Measurements from ENCODE around the gene CENPN. TPM values are rescaled to one million over a fixed set of nuclear protein-coding genes. Genes with fewer than 3 reads are reported as not detected.

Gene CENPN, protein sequence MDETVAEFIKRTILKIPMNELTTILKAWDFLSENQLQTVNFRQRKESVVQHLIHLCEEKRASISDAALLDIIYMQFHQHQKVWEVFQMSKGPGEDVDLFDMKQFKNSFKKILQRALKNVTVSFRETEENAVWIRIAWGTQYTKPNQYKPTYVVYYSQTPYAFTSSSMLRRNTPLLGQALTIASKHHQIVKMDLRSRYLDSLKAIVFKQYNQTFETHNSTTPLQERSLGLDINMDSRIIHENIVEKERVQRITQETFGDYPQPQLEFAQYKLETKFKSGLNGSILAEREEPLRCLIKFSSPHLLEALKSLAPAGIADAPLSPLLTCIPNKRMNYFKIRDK
- 6.8 and 8.2 TPM in 2 replicates for total RNA-seq

DNA sequence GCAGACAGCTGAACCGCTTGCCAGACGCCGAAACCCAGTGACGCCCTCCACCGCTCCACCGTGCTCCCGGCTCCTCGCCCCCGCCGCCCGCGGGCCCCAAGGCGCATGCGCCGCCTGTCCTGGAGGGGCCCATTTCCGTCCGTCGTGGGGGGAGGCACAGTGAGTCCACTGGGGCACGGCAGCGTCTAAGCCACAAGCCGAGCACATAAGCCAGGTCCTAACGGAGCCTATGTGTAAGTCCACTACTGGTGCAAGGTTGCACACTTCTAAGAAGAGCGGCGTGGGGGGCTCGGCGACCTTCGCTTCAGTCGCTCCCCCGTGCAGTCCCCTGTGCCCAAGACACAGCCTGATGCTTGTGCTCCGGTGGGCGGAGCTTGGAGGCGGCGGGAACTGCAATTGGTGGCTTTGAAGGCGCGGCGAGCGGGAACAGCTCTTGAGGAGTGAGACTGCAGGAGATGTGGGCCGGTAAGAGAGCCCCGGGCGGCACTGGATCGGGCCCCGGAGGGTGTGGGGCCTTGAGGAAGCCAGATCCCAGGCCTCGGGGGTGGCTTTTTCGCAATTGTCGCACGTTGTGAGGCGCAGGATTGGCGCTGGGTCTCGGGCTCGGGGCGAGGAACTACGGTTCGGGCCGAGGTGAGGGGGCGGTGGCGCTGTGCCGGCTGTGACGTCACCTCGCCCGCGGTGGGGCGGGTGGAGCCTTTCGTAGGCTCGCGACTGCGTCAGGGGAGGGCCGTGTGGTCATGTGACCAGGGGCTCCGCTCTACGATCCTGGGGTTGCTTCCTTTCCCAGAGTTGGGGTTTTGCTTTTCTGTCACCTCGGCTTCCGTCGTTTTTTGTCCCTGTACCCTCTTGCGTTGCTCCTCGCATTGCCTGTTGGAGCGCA is at the start of gene CENPN, which contains the start of gene CMC2:
Gene CENPN (plus strand): TSS at position 402 of the 883 bp plus-strand sequence. CDS start 4,726 bp downstream, outside the sequence.
Gene CMC2 (minus strand): TSS at position 73 of the 883 bp plus-strand sequence. CDS start 9,491 bp downstream, outside the sequence.

DNA sequence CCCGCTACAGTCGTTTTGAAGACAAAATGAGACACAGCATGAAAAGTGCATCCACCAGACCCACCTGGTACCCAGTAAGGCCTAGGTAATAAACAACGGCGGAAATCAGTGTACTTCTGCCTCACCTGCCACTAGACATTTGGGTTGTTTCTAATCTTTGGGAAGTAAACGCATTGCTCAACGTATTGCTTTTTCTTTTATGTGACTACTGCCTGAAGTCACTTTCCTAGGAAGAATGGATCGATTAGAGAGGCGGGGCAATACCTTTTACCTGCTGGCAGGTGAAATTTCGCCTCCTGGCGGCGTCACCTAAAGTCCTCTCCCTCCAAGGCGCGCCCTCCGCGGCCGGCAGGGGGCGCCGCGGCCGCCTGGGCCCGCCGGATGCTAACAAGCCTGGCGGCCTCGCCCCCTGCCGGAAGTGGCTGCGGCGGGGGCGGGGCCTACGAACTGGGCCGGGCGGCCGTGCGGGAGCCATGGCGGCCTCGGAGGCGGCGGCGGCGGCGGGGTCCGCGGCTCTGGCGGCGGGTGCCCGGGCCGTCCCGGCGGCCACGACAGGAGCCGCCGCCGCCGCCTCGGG is 28.5 kb downstream of the CENPN start, which contains the start of gene ATMIN:
Gene ATMIN (plus strand): TSS at position 445 of the 577 bp plus-strand sequence. CDS start 29 bp downstream, at position 474.

DNA sequence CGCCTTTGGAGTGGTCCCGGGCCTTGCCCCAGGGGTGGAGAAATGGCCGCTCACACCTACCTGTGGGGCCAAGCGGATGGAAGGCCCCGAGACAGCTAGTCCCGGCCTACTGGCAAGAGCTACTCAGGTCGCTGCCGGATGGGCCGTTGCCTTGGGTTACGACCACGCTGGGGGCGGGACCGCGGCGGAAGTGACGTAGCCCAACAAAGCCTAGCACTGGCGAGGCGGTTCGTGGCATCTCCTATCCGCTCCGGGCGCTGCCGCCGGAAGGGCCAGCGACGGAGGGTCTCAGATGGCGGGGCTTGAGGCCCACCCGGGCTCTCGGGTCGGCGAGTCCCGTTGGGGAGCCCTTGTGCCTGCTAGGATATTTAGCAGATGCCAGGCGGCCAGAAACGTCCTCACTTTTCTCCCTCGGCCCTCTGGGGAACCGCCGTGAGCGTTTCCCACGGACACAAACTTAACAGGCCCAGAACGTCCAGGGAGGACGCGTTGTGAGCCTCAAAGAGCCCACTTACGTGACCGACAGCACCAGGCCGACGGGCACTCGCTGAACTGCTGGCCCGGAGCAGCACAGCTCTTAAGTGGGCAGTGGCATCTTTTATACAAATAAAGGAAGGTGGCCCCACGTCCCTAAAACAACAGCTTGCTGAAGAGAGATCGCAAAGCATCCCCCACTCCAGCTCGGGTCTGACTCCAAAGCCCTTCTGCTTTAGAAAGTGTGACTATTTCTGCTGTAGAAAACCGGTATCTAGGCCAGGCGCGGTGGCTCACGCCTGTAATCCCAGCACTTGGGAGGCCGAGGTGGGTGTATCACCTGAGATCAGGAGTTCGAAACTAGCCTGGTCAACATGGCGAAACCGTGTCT is 70.3 kb downstream of the CENPN start, which contains the start of gene C16orf46:
Gene C16orf46 (minus strand): TSS at position 163 of the 865 bp plus-strand sequence. CDS start 13,283 bp downstream, outside the sequence.

Other genes starting within 250 kb of the CENPN start
- 2.4 and 2.8 TPM in 2 replicates for gene CDYL2, start 202.6 kb upstream of the CENPN start, total RNA-seq
- gene CMC2, start 329 bp upstream of the CENPN start, total RNA-seq, result 18.5 and 31.1 TPM in 2 replicates
- gene ATMIN, start 28.6 kb downstream of the CENPN start, total RNA-seq, result 28.9 and 30.3 TPM in 2 replicates
- gene C16orf46, start 70.0 kb downstream of the CENPN start, total RNA-seq, result 0.87 and 2.1 TPM in 2 replicates
- 35.0 and 35.8 TPM in 2 replicates for gene GCSH, start 89.2 kb downstream of the CENPN start, total RNA-seq
- gene BCO1, start 231.5 kb downstream of the CENPN start, total RNA-seq, result not detected in 2 replicates